HT-29 (cell line): ENCODE results near the gene PTP4A2. TPM values are rescaled to one million over a fixed set of nuclear protein-coding genes. Genes with fewer than 3 reads are reported as not detected.

Experiments
- DNase-seq: peaks from one replicate; pipeline ENCODE4 v3.0.0-alpha.2; 2015; ENCODE audit warnings: low spot score
- total RNA-seq: library from RNA; depleted of rRNA; stranded (reverse); fragments of >200 nt; shearing (Covaris generic); gene quantifications from 2 replicates; pipeline ENCODE4 v1.2.3, GENCODE V29; 2014; rRNA removed

PTP4A2 gene
- total RNA-seq, 1 experiment from 2014 or later = 218 TPM

DNA sequence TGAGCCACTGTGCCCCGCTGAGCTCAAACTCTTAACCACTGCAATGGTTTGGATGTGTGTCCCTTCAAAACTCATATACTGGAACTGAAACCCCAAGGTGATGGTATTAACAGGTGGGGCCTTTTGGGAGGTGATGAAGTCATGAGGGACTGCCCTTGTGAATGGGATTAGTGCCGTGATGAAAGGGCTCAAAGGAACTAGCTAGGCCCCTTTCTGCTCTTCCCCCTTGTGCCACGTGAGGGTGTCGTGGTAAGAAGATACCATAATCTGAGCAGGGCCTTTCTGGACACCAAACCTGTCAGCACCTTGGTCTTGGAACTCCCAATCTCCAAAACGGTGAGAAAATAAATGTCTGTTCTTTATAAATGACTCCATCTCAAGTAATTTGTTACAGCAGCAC is 76.8 kb downstream of the PTP4A2 start:
- DNase-seq = no peak

GRCh38 chr1:31860581-31860980 is 77.6 kb downstream of the PTP4A2 start:
- no peak for DNase-seq

DNA sequence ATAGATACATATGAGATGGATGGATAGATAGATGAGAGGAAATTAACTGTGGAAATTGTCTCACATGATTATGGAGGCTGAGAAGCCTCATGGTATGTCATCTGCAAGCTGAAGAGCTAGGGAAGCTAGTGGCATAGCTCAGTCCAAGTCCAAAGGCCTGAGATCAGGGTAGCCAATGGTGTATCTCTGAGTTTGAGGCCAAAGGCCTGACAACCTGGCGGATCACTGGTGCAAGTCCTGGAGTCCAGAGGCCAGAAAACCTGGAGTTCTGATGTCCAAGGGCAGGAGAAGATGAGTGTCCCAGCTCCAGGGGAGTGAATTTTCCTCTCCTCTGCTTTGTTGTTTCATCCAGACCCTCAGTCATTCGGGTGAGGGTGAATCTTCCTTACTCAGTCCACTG is 78.4 kb downstream of the PTP4A2 start:
- DNase-seq = no peak

DNA sequence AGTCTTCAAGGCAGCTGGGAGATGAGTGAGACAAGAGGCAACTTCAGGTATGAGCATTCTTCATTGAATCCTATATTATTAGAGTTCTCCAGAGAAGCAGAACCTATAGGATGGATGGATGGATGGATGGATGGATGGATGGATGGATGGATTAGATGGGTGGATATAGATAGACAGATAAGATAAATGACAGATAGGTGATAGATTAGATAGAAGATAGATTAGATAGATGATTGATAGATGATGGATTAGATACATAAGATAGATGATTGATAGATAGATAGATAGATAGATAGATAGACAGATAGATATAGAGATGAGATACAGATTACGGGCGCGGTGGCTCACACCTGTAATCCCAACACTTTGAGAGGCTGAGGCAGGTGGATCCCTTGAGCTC is 79.1 kb downstream of the PTP4A2 start:
- DNase-seq = no peak

DNA sequence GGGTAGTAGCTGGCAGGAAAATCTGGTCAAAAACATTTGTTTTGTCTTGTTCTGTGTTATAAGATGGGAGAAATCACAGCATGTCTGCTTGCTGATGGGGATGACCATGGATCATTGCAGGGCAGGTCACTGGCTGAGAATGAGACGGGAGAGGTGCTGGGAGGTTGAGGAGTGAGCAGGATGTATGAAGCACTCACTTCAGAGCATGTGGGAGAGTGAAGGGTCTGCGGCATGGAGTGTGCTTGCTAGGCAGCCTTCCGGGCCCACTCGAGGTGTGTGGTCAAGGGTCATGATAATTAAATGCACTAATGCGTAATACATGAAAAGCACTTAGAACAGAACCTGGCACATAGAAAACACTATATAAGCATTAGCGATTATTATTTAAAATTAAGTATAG is 80.3 kb downstream of the PTP4A2 start:
- no peak for DNase-seq

Other genes with a start within 250 kb of the PTP4A2 start
- 31.0 and 37.5 TPM in 2 replicates for gene COL16A1, start 234.4 kb downstream of the PTP4A2 start, total RNA-seq
- 1.2 and 2.2 TPM in 2 replicates for gene ADGRB2, start 174.0 kb downstream of the PTP4A2 start, total RNA-seq
- 0.10 and 0.20 TPM in 2 replicates for gene SPOCD1, start 122.3 kb downstream of the PTP4A2 start, total RNA-seq
- 75.2 and 90.4 TPM in 2 replicates for gene KHDRBS1, start 75.5 kb upstream of the PTP4A2 start, total RNA-seq
- 10.7 and 11.0 TPM in 2 replicates for gene TMEM39B, start 134.6 kb upstream of the PTP4A2 start, total RNA-seq
- gene KPNA6, start 169.7 kb upstream of the PTP4A2 start, total RNA-seq = 22.9 and 25.4 TPM in 2 replicates
- 48.6 and 54.8 TPM in 2 replicates for gene TXLNA, start 241.3 kb upstream of the PTP4A2 start, total RNA-seq